GM21367 (cell line): ENCODE results near the gene OR1J1.

Source experiments
- ATAC-seq: cut with Tn5 transposase; IDR thresholded peaks from one replicate; pipeline ENCODE4 v1.9.1; 2021; ENCODE audit not compliant: unreplicated experiment

Gene OR1J1

GRCh38 chr9:122446819-122447484 lies 30.8 kb downstream of the OR1J1 start:
- ATAC-seq, result no peak

DNA sequence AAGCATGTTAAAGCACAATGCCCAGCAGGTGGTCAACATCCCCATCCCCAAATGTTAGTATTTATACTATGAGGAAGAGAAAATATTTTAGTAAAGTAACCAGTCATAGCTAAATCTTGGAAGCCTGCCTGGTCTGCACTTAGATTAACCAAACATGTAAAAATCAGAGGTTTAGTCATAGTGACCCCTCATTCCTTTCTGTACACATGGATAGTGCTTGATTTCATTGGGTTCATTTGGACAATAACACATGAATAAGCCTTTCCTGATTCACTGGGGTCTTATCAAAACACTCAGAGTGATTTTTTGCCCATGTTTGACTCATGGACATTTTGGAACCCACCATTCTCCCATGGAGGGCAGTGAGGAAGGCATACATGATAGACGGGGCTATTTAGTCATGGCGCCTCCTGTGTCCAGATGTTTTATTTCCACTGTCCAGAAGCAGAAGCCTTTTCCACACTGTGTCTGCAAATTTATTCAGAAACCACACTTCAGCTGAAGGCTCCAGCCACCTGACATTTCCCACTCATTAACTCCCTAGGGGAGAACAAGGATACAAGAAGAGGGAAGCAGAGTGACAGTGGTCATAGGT lies 32.5 kb downstream of the OR1J1 start:
- no peak for ATAC-seq

- no peak for ATAC-seq
Measured at GRCh38 chr9:122444041-122444733, 33.5 kb downstream of the OR1J1 start.

DNA sequence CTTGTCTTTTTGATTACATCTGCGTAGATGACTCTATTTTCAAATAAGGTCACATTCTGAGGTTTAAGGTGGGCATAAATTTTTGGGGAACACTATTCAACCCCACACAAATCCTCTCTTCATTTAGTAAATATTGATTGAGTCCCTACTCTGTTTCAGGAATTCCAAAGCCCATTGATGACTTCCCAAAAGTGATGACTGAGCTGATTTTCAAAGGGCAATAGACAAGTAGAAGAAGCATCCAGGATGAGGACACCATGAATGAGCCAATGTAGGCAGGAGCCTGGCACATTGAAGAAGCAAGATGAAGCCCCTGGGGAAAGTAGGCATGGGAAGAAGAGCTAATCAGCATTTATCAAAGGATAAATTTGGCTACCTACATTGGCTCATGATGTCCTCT lies 35.2 kb downstream of the OR1J1 start:
- no peak for ATAC-seq
